Breast epithelium (tissue), 4 donors: ENCODE results near the gene RNASE11. TPM values are rescaled to one million over a fixed set of nuclear protein-coding genes. Genes with fewer than 3 reads are reported as not detected.

Experiments
- DNase-seq, 2 donors: peaks; one replicate each; pipeline ENCODE4 v3.0.0-alpha.2; 2019; ENCODE audit warnings: low spot score in 2 of 2
- H3K27ac ChIP-seq, 2 donors: fragments of 200-600 bp; sonication (generic) in 1 of 2; one replicate each; pipeline ENCODE4 v1.5.1; 2016 to 2019; ENCODE audit warnings: mild to moderate bottlenecking in 1 of 2
- H3K27me3 ChIP-seq, 2 donors: fragments of 200-600 bp; sonication (generic) in 1 of 2; one replicate each; pipeline versions ENCODE4 v1.5.1 to v1.6.0; 2017 to 2019; ENCODE audit warnings: control low read depth in 1 of 2, mild to moderate bottlenecking in 1 of 2
- H3K36me3 ChIP-seq: fragments of 200-600 bp; one replicate; pipeline ENCODE4 v1.5.1; 2019
- H3K4me1 ChIP-seq, 2 donors: fragments of 200-600 bp; sonication (generic); one replicate each; pipeline ENCODE4 v1.5.1; 2016 to 2019; ENCODE audit warnings: control low read depth in 1 of 2
- H3K4me3 ChIP-seq, 3 donors: fragments of 200-600 bp; sonication (generic); 1 replicate in 2 of 3; 2 replicates in 1 of 3; pipeline ENCODE4 v1.5.1; 2016 to 2019; ENCODE audit warnings: mild to moderate bottlenecking in 3 of 3, moderate library complexity in 2 of 3
- H3K9me3 ChIP-seq, 2 donors: fragments of 200-600 bp; sonication (generic) in 1 of 2; one replicate each; pipeline ENCODE4 v1.5.1; 2016 to 2019; ENCODE audit warnings: control low read depth in 1 of 2
- CTCF ChIP-seq, 3 donors: fragments of 450-650 bp; IDR thresholded peaks; one replicate each; pipeline ENCODE4 v1.5.1; 2016 to 2017; ENCODE audit warnings: antibody characterized with exemption in 3 of 3, mild to moderate bottlenecking in 3 of 3, moderate library complexity in 3 of 3
- POLR2A ChIP-seq: fragments of 450-650 bp; IDR thresholded peaks from one replicate; pipeline ENCODE4 v1.6.1; 2016; ENCODE audit warnings: antibody characterized with exemption, mild to moderate bottlenecking, moderate library complexity
- POLR2AphosphoS5 ChIP-seq, 3 donors: sonication (generic); formaldehyde crosslinking; IDR thresholded peaks; one replicate each; pipeline ENCODE4 v1.6.1; 2017; ENCODE audit warnings: antibody characterized with exemption in 3 of 3
- intact Hi-C: fragments of 100-400 bp; cut with DNase I; formaldehyde crosslinking; loops from one replicate; pipeline ENCODE4 v1.15.1; 2023; ENCODE audit warnings: low total_unique reads
- total RNA-seq, 3 donors: library from RNA; depleted of rRNA; stranded (reverse); fragments of >200 nt; gene quantifications; one replicate each; pipeline ENCODE4 v1.1.0, GENCODE V29; 2016

The RNASE11 gene
- total RNA-seq, 3 donors from 2014 or later = not detected

DNA sequence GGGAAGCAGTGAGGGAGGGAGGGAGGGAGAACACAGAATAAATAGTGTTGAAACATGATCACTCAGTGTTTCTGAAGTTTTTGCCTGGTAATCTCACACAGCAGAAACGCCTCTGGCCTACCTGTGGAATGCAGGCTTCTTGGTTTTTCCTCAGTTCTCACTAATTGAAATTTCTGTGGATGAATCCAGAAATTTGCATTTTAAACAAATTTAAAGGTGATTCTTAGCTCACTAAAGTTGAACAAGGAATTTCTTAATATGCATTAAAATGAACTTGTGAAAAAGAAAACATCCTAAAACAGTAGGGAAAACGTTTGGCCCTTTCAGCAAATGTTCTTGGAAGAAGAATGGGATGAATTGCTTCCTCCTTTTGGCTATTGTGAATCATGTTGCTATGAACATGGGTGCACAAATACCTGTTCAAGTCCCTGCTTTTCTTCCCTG lies 28.3 kb downstream of the RNASE11 start:
- Histone ChIP-seq H3K27ac (no peak overlapping the region), H3K36me3 (no peaks in the 10 kb centered on the region), H3K27me3 (no peaks in the 10 kb centered on the region), H3K4me1 (no peaks in the 10 kb centered on the region), H3K9me3 (no peaks in the 10 kb centered on the region), H3K4me3 (no peak overlapping the region)
- intact Hi-C loops = no loop called here
- TF ChIP-seq POLR2AphosphoS5 (IDR thresholded peaks at IDR 0.05) = no peak
- no peak for TF ChIP-seq CTCF (IDR thresholded peaks at IDR 0.05)
- TF ChIP-seq POLR2A = no peak
- DNase-seq = no peak

DNA sequence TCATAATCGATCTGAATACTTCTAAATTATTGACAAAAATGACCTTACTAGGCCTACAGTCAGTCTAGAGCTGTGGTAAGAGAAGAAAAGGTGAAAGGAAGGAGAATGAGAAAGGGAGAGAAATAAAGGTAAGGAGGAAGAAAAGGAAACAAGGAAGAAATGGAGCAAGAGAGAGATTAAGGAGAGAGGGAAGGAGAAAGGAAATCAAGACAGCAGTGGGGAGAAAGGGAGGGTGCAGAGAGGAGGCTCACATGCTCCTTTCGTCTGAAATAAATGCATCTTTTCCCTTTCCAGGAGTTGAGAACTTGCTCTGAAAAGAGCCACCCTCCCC lies 30.6 kb downstream of the RNASE11 start:
- DNase-seq = no peak
- Histone ChIP-seq H3K36me3 (no peaks in the 10 kb centered on the region), H3K27me3 (no peaks in the 10 kb centered on the region), H3K27ac (no peak overlapping the region), H3K9me3 (no peaks in the 10 kb centered on the region), H3K4me1 (no peaks in the 10 kb centered on the region), H3K4me3 (no peak overlapping the region)
- no peak for TF ChIP-seq POLR2A
- no peak for TF ChIP-seq POLR2AphosphoS5 (IDR thresholded peaks at IDR 0.05)
- TF ChIP-seq CTCF (IDR thresholded peaks at IDR 0.05) = no peak
- intact Hi-C loops = no loop called here

DNA sequence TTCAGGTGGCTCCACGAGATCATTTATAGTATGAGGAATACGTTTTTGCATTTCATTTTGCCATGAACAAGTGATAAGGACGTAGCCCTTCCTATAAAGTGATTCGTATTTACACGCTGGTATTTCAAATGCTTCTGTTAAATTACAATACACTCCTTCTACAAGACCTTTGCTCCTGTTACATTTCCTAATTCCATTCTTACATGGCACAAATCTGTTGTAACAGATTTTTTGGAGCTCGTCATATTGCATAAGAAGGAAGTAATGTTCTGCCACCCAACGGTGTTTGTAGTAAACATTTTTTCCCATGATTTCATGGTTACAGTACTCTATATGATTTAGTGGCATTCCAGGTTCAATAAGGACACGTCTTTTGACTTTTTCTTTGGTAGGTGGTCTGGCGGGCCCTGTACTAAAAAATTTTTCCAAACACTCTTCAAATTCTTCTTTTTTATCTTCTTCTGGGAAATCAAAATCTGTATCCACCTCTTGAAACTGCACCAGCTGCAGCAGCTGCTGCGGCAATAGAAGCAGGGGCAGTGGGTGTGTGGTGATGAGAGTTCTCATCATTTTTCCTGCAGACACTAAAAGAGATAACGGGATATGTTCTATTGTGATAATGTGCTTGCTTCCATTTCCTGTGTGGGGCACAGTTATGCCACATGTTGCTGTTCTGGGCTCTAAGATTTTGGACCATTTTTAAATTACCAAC lies 31.1 kb downstream of the RNASE11 start:
- H3K4me1 ChIP-seq = no peaks in the 10 kb centered on the region

GRCh38 chr14:20555845-20556244 lies 32.0 kb downstream of the RNASE11 start:
- no peaks in the 10 kb centered on the region for H3K9me3 ChIP-seq
- no peak overlapping the region for H3K4me3 ChIP-seq
- no peaks in the 10 kb centered on the region for H3K27me3 ChIP-seq
- TF ChIP-seq POLR2A (no peak), CTCF (IDR thresholded peaks at IDR 0.05) (no peak), POLR2AphosphoS5 (IDR thresholded peaks at IDR 0.05) (no peak)
- intact Hi-C loops = no loop called here
- no peaks in the 10 kb centered on the region for H3K4me1 ChIP-seq
- no peak for DNase-seq
- H3K36me3 ChIP-seq = no peaks in the 10 kb centered on the region
- no peak overlapping the region for H3K27ac ChIP-seq

More for the DNA sequence above, 31.1 kb downstream of the RNASE11 start:
- Histone ChIP-seq H3K9me3 (no peaks in the 10 kb centered on the region), H3K4me3 (no peak overlapping the region), H3K27ac (no peak overlapping the region), H3K27me3 (no peaks in the 10 kb centered on the region), H3K36me3 (no peaks in the 10 kb centered on the region)
- TF ChIP-seq POLR2A (no peak), POLR2AphosphoS5 (IDR thresholded peaks at IDR 0.05) (no peak), CTCF (IDR thresholded peaks at IDR 0.05) (no peak)
- DNase-seq = no peak
- intact Hi-C loops = no loop called here

GRCh38 chr14:20553024-20553423 lies 34.8 kb downstream of the RNASE11 start:
- Histone ChIP-seq H3K4me1 (no peaks in the 10 kb centered on the region), H3K4me3 (no peak overlapping the region), H3K9me3 (no peaks in the 10 kb centered on the region), H3K27ac (no peak overlapping the region), H3K27me3 (no peaks in the 10 kb centered on the region), H3K36me3 (no peaks in the 10 kb centered on the region)
- intact Hi-C loops = no loop called here
- DNase-seq = no peak
- TF ChIP-seq CTCF (IDR thresholded peaks at IDR 0.05) = no peak
- no peak for TF ChIP-seq POLR2AphosphoS5 (IDR thresholded peaks at IDR 0.05)
- TF ChIP-seq POLR2A = no peak
